HEK293 (cell line): ENCODE measurements around the gene HEBP1.

Experiments used
- EGR2 ChIP-seq: fragments of 450-650 bp; formaldehyde crosslinking; IDR thresholded peaks from 2 replicates; pipeline ENCODE4 v1.5.1; 2016; ENCODE audit warnings: low read depth, missing biosample characterization, missing genetic modification characterization
- ZNF146 ChIP-seq: fragments of 450-650 bp; formaldehyde crosslinking; IDR thresholded peaks from 2 replicates; pipeline ENCODE4 v1.5.1; 2016; ENCODE audit warnings: missing biosample characterization, missing genetic modification characterization
- ZNF18 ChIP-seq: fragments of 450-650 bp; formaldehyde crosslinking; IDR thresholded peaks from 2 replicates; pipeline ENCODE4 v1.5.1; 2016; ENCODE audit warnings: missing biosample characterization, missing genetic modification characterization
- TF ChIP-seq, protein P1 (sequence below): fragments of 450-650 bp; formaldehyde crosslinking; IDR thresholded peaks from 2 replicates; pipeline ENCODE4 v1.5.1; 2016; ENCODE audit warnings: missing biosample characterization, missing genetic modification characterization

DNA sequence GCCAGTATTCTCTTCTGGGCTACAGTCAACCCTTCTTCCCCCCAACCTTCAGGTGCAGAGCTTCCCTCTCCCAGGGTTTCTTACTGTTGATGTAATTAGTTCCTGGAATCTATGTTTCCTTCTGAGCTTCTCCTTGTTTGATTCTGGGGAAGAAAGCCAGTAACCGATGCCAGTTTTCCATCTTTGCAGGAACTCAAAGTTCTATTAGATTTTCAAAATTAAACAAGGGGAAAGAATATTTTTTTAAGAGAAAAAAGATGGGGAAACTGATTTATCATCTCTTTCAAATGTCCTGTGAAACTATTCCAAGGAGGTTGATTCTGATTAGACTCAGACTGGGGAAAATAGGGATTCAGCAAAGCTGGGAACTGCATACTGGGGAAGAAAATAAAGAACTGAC is 26.2 kb upstream of the HEBP1 start:
- TF ChIP-seq ZNF146: no peak
- TF ChIP-seq, protein P1, sequence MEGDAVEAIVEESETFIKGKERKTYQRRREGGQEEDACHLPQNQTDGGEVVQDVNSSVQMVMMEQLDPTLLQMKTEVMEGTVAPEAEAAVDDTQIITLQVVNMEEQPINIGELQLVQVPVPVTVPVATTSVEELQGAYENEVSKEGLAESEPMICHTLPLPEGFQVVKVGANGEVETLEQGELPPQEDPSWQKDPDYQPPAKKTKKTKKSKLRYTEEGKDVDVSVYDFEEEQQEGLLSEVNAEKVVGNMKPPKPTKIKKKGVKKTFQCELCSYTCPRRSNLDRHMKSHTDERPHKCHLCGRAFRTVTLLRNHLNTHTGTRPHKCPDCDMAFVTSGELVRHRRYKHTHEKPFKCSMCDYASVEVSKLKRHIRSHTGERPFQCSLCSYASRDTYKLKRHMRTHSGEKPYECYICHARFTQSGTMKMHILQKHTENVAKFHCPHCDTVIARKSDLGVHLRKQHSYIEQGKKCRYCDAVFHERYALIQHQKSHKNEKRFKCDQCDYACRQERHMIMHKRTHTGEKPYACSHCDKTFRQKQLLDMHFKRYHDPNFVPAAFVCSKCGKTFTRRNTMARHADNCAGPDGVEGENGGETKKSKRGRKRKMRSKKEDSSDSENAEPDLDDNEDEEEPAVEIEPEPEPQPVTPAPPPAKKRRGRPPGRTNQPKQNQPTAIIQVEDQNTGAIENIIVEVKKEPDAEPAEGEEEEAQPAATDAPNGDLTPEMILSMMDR (tag by site-specific recombination): no peak
- TF ChIP-seq ZNF18: no peak
- TF ChIP-seq EGR2 (tag by site-specific recombination): no peak
